Hindlimb muscle (tissue), 1 donor: ENCODE data around the gene ACOT6. TPM values are rescaled to one million over a fixed set of nuclear protein-coding genes. Genes with fewer than 3 reads are reported as not detected.
"Not testable (repeated sequence)": the region's sequence is repeated elsewhere in the genome, so short reads cannot be mapped to it uniquely, and the experiment has no call there.

Source experiments
- DNase-seq: peaks from one replicate; pipeline ENCODE4 v3.0.0-alpha.2; 2013
- polyA plus RNA-seq: library from polyadenylated mRNA; unstranded; fragments of 120-200 nt; gene quantifications from one replicate; pipeline ENCODE4 v1.2.1, GENCODE V29; 2013; ENCODE audit not compliant: insufficient read length

The ACOT6 gene, protein sequence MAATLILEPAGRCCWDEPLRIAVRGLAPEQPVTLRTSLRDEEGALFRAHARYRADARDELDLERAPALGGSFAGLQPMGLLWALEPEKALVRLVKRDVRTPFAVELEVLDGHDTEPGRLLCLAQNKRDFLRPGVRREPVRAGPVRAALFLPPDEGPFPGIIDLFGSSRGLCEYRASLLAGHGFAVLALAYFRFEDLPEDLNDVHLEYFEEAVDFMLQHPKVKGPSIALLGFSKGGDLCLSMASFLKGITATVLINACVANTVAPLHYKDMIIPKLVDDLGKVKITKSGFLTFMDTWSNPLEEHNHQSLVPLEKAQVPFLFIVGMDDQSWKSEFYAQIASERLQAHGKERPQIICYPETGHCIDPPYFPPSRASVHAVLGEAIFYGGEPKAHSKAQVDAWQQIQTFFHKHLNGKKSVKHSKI
- polyA plus RNA-seq, result 0.19 TPM

DNA sequence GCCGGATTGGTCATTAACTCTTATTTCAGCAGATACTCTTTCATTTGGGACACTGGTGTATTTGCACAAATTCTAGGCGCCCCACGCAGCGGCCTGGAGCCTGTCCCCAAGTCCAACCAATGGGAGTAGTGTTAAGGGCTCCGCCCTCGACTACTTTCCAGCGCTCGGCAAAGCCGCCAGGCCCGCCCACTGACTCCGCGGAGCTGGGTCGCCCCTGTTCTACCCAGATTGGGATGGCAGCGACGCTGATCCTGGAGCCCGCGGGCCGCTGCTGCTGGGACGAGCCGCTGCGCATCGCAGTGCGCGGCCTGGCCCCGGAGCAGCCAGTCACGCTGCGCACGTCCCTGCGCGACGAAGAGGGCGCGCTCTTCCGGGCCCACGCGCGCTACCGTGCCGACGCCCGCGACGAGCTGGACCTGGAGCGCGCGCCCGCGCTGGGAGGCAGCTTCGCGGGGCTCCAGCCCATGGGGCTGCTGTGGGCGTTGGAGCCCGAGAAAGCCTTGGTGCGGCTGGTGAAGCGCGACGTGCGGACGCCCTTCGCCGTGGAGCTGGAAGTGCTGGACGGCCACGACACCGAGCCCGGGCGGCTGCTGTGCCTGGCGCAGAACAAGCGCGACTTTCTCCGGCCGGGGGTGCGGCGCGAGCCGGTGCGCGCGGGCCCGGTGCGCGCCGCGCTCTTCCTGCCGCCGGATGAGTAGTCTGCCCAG lies at the start of gene ACOT6:
TSS of gene ACOT6 (plus strand) at position 179 of the 707 bp plus-strand sequence. CDS start at position 234, 55 bp downstream.
- peak; percentile 85 for DNase-seq

GRCh38 chr14:73562696-73563095 lies 49.6 kb upstream of the ACOT6 start:
- DNase-seq, result not testable (repeated sequence)

DNA sequence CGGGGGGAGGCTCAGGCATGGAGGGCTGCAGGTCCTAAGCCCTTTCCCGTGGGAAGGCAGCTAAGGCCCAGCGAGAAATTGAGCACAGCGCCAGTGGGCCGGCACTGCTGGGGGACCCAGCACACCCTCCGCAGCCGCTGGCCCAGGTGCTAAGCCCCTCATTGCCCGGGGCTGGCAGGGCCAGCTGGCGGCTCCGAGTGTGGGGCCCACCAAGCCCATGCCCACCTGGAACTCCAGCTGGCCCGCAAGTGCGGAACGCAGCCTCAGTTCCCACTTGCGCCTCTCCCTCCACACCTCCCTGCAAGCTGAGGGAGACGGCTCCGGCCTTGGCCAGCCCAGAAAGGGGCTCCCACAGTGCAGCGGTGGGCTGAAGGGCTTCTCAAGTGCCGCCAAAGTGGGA lies 45.9 kb upstream of the ACOT6 start:
- DNase-seq, result not testable (repeated sequence)

GRCh38 chr14:73566935-73567334 lies 45.4 kb upstream of the ACOT6 start:
- not testable (repeated sequence) for DNase-seq

DNA sequence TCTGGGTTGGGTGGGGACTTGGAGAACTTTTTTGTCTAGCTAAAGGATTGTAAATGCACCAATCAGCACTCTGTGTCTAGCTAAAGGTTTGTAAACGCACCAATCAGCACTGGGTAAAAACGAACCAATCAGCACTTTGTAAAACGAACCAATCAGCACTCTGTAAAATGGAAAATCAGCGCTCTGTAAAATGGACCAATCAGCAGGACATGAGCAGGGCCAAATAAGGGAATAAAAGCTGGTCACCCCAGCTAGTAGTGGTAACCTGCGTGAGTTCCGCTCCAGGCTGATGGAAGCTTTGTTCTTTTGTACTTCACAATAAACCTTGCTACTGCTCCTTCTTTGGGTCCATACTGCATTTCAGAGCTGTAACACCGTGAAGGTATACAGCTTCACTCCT lies 45.0 kb upstream of the ACOT6 start:
- no peak for DNase-seq

DNA sequence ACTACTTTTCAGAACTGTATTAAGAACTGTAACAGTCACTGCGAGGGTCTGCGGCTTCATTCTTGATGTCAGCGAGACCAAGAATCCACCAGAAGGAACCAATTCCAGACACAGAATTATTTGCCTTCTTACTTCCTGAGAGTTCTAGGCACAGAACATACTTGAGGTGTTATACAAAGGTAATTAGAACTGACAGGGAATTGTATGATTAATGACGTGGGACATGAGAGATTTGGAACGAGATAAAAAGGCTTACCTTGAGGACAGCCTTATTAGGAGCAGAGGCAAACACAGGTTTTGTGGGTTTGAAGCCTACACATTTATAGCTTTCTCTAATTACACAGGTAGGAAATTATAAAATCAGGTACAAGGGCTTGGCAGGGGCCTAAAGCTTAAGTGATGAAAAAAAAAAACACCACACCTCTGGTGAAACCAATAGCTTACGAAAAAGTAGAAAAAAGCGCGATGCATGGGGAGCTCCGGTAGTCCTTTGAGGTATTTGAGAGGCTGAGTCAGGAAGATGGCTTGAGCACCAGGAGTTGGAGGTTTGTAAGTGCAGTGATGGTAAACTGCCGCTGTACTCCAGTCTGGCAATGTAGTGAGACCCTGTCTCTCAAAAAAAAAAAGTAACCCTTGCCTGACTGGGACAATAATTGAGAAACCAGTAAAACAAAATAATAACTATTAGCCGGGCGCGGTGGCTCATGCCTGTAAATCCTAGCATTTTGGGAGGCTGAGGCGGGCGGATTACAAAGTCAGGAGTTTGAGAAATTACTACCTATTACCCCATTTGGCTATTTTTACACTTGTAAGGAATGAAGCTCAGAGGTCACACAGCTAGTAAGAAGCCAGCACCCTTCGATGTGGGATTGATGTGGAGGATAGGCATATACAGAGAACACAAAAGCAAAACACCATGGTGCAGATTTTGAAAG lies 44.1 kb upstream of the ACOT6 start:
- peak; percentile 26 for DNase-seq

GRCh38 chr14:73568886-73569184 lies 43.5 kb upstream of the ACOT6 start:
- not testable (repeated sequence) for DNase-seq

DNA sequence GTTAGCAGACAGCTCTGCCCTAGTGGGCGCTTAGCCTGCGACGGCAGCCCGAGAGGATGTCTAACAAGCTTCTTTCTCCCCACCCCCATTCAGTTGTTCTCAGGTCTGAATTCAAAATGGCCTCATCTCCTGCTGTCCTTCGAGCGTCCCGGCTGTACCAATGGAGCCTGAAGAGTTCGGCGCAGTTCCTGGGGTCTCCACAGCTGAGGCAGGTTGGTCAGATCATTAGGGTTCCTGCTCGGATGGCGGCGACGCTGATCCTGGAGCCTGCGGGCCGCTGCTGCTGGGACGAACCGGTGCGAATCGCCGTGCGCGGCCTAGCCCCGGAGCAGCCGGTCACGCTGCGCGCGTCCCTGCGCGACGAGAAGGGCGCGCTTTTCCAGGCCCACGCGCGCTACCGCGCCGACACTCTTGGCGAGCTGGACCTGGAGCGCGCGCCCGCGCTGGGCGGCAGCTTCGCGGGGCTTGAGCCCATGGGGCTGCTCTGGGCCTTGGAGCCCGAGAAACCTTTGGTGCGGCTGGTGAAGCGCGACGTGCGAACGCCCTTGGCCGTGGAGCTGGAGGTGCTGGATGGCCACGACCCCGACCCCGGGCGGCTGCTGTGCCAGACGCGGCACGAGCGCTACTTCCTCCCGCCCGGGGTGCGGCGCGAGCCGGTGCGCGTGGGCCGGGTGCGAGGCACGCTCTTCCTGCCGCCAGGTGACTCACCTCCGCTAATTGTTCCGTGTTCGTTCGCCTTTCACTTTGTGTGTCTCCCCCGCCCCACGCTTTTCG lies 42.9 kb upstream of the ACOT6 start, which contains the start of gene ACOT2:
TSS of gene ACOT2 (plus strand) at position 29 of the 774 bp plus-strand sequence. CDS start at position 57, 28 bp downstream.
- peak; percentile 92 for DNase-seq

DNA sequence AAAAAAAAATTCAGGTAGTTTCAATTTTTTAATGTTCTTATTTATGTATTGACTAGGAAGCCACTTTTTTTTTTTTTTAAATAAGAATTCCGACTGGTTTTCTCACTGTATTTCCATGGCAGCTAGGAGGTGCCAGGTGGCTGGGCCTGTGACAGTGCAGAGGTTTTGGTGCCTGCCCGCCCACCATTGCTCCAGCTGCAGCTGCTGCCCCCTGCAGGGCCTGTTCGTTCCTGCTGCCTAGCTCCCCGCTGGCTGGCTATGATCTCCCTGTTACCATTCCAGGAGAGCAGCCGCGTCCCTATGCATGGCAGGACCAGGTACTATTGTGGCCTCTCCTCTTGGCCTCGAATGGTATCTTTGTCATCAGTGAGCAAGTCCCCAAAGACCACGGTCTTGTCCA lies 41.4 kb upstream of the ACOT6 start:
- peak; percentile 17 for DNase-seq

- DNase-seq, result not testable (repeated sequence)
Observed at GRCh38 chr14:73573034-73573433, 39.3 kb upstream of the ACOT6 start.

- not testable (repeated sequence) for DNase-seq
Observed at GRCh38 chr14:73573740-73574139, 38.6 kb upstream of the ACOT6 start.

GRCh38 chr14:73574251-73574650 lies 38.1 kb upstream of the ACOT6 start:
- DNase-seq, result not testable (repeated sequence)

DNA sequence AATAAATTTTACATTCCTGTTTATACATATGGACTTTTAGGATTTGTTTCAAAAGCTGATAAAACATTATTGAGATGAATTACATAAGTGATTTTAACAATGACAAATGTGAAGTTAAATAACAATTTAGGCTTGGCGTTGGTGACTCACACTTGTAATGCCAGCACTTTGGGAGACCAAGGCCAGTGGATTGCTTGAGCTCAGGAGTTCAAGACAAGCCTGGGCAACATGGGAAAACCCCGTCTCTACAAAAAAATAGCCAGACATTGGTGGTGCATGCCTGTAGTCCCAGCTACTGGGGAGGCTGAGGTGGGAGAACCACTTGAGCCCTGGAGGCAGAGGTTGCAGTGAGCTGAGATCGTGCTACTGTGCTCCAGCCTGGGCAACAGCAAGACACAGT lies 35.9 kb upstream of the ACOT6 start:
- DNase-seq, result no peak

DNA sequence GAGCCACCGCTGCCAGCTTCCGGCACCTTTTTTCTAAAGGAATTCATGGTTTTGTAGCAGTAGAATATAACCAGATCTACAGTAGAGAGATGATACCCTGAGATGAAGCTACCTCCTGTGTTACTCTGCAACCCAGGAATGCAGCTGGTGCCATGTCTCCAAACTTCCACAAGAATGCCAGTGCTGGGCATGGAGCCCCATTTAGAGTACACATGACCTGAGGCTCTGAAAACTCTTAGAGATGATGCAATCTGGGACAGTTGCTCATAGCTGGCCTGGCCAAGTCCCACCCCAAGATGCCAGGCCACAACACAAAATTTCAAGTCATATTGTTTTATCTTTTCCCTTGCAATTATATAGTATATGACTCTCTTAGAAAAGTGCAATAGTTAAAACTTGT lies 35.1 kb upstream of the ACOT6 start:
- DNase-seq, result not testable (repeated sequence)

GRCh38 chr14:73582102-73582979 lies 30.0 kb upstream of the ACOT6 start:
- not testable (repeated sequence) for DNase-seq

DNA sequence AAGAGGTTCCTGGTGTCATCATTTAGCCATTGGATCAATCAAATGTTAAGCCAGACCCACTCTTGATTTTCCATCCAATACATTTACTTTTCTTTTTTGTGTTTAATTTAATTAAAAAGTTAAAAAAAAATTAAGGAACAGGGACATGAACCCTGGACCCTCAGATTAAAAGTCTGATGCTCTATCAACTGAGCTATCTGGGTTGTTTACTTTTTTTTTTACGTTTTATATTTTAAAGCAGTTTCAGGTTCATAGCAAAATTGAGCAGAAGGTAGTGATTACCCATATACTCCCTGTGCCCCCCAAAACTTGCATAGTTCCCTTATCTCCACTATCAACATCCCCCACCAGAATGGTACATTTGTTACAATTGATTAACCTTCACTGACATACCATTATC lies 23.6 kb upstream of the ACOT6 start:
- no peak for DNase-seq

DNA sequence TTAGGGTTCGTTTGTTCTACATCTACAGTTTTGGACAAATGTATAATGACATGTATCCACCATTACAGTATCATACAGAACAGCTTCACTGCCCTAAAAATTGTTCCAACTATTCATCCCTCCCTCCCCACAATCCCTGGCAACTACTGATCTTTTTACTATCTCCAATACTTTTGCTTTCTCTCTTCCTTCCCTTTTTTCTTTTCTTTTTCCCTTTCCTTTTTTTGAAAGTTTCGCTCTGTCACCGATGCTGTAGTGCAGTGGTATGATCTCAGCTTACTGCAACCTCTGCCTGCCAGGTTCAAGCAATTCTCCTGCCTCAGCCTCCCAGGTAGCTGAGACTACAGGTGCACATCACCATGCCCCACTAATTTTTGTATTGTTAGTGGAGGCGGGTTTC lies 23.2 kb upstream of the ACOT6 start:
- no peak for DNase-seq

GRCh38 chr14:73590673-73591004 lies 21.7 kb upstream of the ACOT6 start:
- not testable (repeated sequence) for DNase-seq

DNA sequence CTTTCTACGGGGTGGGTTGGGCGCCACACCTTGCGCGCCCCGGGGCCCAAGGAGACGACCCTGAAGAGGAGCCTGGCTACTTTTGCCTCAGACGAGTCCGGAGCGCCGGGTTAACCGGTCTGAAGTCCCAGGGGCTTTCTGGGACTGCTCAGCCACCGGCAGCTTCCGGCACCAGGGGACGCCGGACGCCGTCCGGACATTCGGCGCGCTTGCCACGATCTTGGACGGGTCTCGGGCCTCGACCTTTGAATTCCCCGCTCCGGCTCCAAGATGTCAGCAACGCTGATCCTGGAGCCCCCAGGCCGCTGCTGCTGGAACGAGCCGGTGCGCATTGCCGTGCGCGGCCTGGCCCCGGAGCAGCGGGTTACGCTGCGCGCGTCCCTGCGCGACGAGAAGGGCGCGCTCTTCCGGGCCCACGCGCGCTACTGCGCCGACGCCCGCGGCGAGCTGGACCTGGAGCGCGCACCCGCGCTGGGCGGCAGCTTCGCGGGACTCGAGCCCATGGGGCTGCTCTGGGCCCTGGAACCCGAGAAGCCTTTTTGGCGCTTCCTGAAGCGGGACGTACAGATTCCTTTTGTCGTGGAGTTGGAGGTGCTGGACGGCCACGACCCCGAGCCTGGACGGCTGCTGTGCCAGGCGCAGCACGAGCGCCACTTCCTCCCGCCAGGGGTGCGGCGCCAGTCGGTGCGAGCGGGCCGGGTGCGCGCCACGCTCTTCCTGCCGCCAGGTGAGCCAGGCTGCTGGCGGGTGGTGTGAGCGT lies 20.4 kb upstream of the ACOT6 start, which contains the start of gene ACOT4:
TSS of gene ACOT4 (plus strand) at position 184 of the 760 bp plus-strand sequence. CDS start at position 271, 87 bp downstream.
- DNase-seq, result peak; percentile 61

DNA sequence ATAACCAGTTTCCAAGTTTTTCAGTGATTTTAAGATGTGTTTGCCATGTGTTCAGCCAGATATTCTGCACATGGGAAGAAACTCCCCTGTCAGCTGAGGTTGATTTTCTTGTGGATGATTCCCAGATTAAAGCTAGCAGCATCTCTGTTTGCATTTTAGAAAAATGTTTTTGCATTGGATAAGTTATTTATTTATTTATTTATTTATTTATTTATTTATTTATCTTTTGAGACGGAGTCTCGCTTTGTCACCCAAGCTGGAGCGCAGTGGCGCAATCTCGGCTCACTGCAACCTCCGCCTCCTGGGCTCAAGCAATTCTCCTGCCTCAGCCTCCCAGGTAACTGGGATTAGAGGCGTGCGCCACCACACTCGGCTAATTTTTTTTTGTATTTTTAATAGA lies 17.8 kb upstream of the ACOT6 start:
- DNase-seq, result no peak
